ENCODE results near the gene MYO9A.

DNA sequence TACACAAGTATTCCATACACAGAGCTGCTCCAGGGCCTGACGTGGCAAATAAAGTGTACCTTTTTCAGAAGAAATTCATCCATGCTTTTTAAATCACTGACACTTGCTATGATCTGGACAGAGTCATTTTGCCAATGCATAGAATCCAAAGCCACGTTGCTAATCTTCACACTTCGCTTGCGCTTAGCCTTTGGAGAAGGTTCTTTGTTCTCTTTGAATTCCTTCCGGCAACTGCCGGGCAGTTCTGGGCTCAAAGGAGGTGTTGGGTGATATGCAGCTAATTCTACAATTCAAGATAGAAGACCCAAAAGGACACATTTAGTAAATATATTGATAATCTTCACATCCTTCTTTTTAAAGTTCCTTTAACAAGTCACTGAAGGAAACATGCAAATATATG lies 237.7 kb downstream of the MYO9A start:
- TF ChIP-seq CTCF (IDR thresholded peaks at IDR 0.05) (no peak), POLR2A (IDR thresholded peaks at IDR 0.05; ENCODE audit: low read depth) (no peak)
